Measurements from ENCODE around the gene NOTCH2NLA.
"Not testable (repeated sequence)": the region's sequence is repeated elsewhere in the genome, so short reads cannot be mapped to it uniquely, and the experiment has no call there.

NOTCH2NLA gene

DNA sequence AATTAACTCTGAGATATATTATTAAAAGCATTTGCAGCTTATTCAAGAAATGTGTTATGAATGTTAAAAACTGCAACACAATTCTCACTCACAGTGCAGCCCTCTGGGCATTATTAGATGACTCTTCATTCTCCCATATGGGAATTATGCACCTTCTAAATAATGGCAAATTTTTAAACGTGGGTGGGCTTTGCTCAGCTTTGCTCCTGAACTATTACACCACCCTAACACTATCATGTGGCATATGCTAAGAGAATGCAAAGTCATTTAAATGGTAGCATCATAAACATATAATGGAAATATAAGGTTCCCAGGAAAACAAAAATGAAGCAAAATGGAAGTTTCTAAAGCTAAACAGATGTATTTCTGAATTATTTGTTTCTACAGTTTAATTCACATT lies 61.5 kb downstream of the NOTCH2NLA start:
- DNase-seq (ENCODE audit: low read depth): not testable (repeated sequence)

DNA sequence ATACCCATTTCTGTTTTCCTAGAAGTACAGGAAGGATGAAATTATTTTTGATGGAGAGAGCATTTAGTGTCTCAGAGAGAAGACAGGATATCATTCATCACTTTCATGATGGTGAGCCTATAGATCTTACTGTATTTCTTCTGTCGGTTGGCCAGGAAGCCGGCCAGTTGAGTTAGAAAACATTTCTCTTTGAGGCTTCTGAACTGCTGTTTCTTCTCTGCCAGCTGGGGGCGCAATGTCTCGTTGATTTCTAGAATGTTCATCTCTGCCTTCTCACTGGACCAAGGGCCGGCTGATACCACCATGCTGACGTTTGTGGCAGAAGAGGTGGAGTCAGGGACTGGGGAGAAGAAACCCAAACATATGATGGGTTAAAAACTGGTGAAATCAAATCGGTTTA lies 84.4 kb downstream of the NOTCH2NLA start, which contains the start of gene NBPF10:
NBPF10 (minus strand) TSS at position 340 of the 400 bp plus-strand sequence; CDS start at position 305, 35 bp downstream.
- not testable (repeated sequence) for DNase-seq (ENCODE audit: low read depth)

Measured in amniotic epithelial cell (primary cell).